ENCODE results near the gene LEKR1. TPM values are rescaled to one million over a fixed set of nuclear protein-coding genes. Genes with fewer than 3 reads are reported as not detected.

Gene LEKR1
- total and polyA plus RNA-seq, 2 of the 13 experiments (the other 11 are each of a cell fraction or from before 2014, with no cell fraction given) = 0.49 to 1.5 TPM

DNA sequence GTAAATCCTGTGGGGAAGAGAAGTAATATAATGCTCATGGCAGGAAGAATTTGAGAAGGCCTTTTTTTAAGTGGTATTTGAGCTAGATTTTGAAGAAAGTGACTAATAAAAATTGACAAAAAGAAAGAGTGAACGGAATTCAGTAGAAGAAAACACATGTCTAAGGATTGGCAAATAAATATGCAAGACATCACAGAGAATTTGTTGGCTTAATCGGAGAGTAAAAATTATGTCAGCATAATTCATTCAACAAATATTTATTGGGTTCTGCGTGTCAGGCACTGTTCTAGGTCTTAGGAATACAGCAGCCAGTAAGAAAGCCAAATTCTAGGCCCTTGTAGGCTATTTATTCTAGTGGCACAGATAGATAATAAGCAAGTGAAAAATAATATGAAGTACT lies 33.6 kb upstream of the LEKR1 start:
- H3K27me3 ChIP-seq (ENCODE audit: control insufficient read depth in 1 of 2, insufficient read depth in 2 of 2, low read length in 2 of 2) = no peaks in the 10 kb centered on the region; a peak in 1 of 5 replicates
- no peak for FAIRE-seq
- in situ Hi-C loops (cut with HindIII; ENCODE audit: extremely low pct_ligation_motif_present, low pct_unique_long_range_greater_than_20kb) = no loop called here
- H3K36me3 ChIP-seq (replicated peaks in 1 of 2; ENCODE audit: control insufficient read depth in 1 of 2, insufficient read depth in 2 of 2, low read length in 2 of 2) = no peaks in the 10 kb centered on the region
- H3K79me2 ChIP-seq (ENCODE audit: insufficient read depth, low read length) = no peaks in the 10 kb centered on the region
- H3K4me1 ChIP-seq (ENCODE audit: insufficient read depth, low read length) = peaks cover 51% of the 10 kb centered on the region
- ChIA-PET POLR2A (no interaction called here), CTCF (ENCODE audit: low intra/inter-chr PET ratio, low total read pairs) (no interaction called here)
- no peaks in the 10 kb centered on the region for H3K9me3 ChIP-seq (ENCODE audit: low read length)
- no peak overlapping the region for H3K27ac ChIP-seq (ENCODE audit: extremely low read length, insufficient read depth, low read length)
- DNase-seq (ENCODE audit: low spot score) = no peak
- H3K4me3 ChIP-seq (replicated peaks in 1 of 3; ENCODE audit: insufficient read depth in 1 of 3, low read depth in 2 of 3, low read length in 3 of 3) = no peak overlapping the region
- BruUV-seq (replicated peaks) = no TSS peak
- TF ChIP-seq TCF7 (IDR thresholded peaks at IDR 0.05; ENCODE audit: low read depth) (no peak), SRSF1 (optimal IDR thresholded peaks at IDR 0.05; ENCODE audit: low read depth, low read length) (no peak), GLI4 (CRISPR knock-in tag; IDR thresholded peaks at IDR 0.05; ENCODE audit: borderline replicate concordance) (no peak), TEAD3 (CRISPR knock-in tag; optimal IDR thresholded peaks at IDR 0.05; ENCODE audit: borderline replicate concordance) (no peak), ZNF616 (CRISPR knock-in tag; IDR thresholded peaks at IDR 0.05; ENCODE audit: low read depth) (no peak), ZNF556 (CRISPR knock-in tag; IDR thresholded peaks at IDR 0.05; ENCODE audit: borderline replicate concordance) (no peak), SMAD9 (CRISPR knock-in tag; IDR thresholded peaks at IDR 0.05) (no peak)
- TF ChIP-seq, protein P1, sequence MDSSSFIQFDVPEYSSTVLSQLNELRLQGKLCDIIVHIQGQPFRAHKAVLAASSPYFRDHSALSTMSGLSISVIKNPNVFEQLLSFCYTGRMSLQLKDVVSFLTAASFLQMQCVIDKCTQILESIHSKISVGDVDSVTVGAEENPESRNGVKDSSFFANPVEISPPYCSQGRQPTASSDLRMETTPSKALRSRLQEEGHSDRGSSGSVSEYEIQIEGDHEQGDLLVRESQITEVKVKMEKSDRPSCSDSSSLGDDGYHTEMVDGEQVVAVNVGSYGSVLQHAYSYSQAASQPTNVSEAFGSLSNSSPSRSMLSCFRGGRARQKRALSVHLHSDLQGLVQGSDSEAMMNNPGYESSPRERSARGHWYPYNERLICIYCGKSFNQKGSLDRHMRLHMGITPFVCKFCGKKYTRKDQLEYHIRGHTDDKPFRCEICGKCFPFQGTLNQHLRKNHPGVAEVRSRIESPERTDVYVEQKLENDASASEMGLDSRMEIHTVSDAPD (CRISPR knock-in tag; IDR thresholded peaks at IDR 0.05) = no peak
- TF ChIP-seq, protein P2, sequence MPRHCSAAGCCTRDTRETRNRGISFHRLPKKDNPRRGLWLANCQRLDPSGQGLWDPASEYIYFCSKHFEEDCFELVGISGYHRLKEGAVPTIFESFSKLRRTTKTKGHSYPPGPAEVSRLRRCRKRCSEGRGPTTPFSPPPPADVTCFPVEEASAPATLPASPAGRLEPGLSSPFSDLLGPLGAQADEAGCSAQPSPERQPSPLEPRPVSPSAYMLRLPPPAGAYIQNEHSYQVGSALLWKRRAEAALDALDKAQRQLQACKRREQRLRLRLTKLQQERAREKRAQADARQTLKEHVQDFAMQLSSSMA (CRISPR knock-in tag; IDR thresholded peaks at IDR 0.05) = no peak
- no peak for ATAC-seq
- WGBS (ENCODE audit: low lambda C conversion rate) = 43% methylated on average over 3 of the region's 3 CpGs
- no peak overlapping the region for H3K4me2 ChIP-seq (ENCODE audit: low read depth, low read length)
- intact Hi-C loops (cut with micrococcal nuclease; ENCODE audit: unreplicated experiment) = no loop called here
- no peak overlapping the region for H3K9ac ChIP-seq (ENCODE audit: insufficient read depth, low read depth, low read length)
- H2AFZ ChIP-seq (ENCODE audit: low read length) = no peak overlapping the region
- no peaks in the 10 kb centered on the region for H4K20me1 ChIP-seq (ENCODE audit: insufficient read depth, low read length)
